ENCODE data around the gene ANXA4. TPM values are rescaled to one million over a fixed set of nuclear protein-coding genes. Genes with fewer than 3 reads are reported as not detected.

The ANXA4 gene
- total and polyA plus RNA-seq, 2 of the 13 experiments (the other 11 are each of a cell fraction or from before 2014, with no cell fraction given) = 155 to 168 TPM

DNA sequence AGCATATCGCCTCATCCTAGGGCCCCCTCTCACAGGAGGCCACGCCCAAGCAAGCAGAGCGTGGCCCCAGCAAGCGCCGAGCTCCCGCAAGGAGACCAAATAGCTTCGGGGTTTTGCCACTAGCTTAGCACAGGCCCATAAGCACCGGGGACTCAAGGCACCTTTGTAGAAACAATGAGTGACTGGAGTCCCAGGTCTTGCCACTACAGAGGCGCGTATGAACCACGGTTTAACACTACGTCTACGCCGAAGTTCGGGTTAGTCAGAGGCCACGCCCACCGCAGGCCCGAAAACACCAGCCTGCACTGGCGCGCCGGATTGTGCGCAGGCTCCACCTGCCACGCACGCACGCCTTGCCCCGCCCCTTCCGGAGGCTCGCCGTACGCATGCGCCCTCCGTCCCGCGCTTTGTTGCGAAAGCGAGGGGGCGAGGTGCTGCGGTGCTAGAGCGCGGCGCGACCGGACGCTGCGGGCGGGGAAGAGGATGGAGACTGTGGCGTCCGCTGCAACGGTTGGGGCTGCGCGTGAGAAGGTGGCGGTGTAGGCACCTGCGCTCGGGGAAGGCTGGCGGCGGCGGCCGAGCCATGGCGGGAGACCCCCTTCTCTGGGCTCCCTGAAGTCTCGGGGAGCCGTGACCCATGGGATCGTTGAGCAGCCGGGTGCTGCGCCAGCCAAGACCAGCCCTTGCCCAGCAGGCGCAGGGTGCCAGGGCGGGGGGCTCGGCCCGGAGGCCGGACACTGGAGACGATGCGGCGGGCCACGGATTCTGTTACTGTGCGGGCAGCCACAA, 87.5 kb downstream of the ANXA4 start, which contains the start of gene GMCL1 (continued):
- TF ChIP-seq, protein P1, sequence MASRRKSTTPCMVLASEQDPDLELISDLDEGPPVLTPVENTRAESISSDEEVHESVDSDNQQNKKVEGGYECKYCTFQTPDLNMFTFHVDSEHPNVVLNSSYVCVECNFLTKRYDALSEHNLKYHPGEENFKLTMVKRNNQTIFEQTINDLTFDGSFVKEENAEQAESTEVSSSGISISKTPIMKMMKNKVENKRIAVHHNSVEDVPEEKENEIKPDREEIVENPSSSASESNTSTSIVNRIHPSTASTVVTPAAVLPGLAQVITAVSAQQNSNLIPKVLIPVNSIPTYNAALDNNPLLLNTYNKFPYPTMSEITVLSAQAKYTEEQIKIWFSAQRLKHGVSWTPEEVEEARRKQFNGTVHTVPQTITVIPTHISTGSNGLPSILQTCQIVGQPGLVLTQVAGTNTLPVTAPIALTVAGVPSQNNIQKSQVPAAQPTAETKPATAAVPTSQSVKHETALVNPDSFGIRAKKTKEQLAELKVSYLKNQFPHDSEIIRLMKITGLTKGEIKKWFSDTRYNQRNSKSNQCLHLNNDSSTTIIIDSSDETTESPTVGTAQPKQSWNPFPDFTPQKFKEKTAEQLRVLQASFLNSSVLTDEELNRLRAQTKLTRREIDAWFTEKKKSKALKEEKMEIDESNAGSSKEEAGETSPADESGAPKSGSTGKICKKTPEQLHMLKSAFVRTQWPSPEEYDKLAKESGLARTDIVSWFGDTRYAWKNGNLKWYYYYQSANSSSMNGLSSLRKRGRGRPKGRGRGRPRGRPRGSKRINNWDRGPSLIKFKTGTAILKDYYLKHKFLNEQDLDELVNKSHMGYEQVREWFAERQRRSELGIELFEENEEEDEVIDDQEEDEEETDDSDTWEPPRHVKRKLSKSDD (CRISPR knock-in tag; IDR thresholded peaks at IDR 0.05; ENCODE audit: low read depth) = peak; percentile 93; the same call in 1 of the 2 replicates
- no peak; the same call in 1 of the 2 replicates for TF ChIP-seq GATAD2A (CRISPR knock-in tag; IDR thresholded peaks at IDR 0.05)
- peak; percentile 45 for TF ChIP-seq ZBTB3 (CRISPR knock-in tag; IDR thresholded peaks at IDR 0.05; ENCODE audit: borderline replicate concordance, low read depth)
- TF ChIP-seq ZNF331 (CRISPR knock-in tag; IDR thresholded peaks at IDR 0.05) = peak; percentile 93
- no peak for TF ChIP-seq ZNF781 (CRISPR knock-in tag; IDR thresholded peaks at IDR 0.05; ENCODE audit: borderline replicate concordance, not compliant biosample characterization)
- TF ChIP-seq, protein P2, sequence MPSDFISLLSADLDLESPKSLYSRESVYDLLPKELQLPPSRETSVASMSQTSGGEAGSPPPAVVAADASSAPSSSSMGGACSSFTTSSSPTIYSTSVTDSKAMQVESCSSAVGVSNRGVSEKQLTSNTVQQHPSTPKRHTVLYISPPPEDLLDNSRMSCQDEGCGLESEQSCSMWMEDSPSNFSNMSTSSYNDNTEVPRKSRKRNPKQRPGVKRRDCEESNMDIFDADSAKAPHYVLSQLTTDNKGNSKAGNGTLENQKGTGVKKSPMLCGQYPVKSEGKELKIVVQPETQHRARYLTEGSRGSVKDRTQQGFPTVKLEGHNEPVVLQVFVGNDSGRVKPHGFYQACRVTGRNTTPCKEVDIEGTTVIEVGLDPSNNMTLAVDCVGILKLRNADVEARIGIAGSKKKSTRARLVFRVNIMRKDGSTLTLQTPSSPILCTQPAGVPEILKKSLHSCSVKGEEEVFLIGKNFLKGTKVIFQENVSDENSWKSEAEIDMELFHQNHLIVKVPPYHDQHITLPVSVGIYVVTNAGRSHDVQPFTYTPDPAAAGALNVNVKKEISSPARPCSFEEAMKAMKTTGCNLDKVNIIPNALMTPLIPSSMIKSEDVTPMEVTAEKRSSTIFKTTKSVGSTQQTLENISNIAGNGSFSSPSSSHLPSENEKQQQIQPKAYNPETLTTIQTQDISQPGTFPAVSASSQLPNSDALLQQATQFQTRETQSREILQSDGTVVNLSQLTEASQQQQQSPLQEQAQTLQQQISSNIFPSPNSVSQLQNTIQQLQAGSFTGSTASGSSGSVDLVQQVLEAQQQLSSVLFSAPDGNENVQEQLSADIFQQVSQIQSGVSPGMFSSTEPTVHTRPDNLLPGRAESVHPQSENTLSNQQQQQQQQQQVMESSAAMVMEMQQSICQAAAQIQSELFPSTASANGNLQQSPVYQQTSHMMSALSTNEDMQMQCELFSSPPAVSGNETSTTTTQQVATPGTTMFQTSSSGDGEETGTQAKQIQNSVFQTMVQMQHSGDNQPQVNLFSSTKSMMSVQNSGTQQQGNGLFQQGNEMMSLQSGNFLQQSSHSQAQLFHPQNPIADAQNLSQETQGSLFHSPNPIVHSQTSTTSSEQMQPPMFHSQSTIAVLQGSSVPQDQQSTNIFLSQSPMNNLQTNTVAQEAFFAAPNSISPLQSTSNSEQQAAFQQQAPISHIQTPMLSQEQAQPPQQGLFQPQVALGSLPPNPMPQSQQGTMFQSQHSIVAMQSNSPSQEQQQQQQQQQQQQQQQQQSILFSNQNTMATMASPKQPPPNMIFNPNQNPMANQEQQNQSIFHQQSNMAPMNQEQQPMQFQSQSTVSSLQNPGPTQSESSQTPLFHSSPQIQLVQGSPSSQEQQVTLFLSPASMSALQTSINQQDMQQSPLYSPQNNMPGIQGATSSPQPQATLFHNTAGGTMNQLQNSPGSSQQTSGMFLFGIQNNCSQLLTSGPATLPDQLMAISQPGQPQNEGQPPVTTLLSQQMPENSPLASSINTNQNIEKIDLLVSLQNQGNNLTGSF (CRISPR knock-in tag; IDR thresholded peaks at IDR 0.05) = peak; percentile 81; the same call in 1 of the 2 replicates
- TF ChIP-seq ZFP62 (CRISPR knock-in tag; IDR thresholded peaks at IDR 0.05) = no peak
- TF ChIP-seq ZFY (CRISPR knock-in tag; IDR thresholded peaks at IDR 0.05) = peak; percentile 97
- TF ChIP-seq, protein P3, sequence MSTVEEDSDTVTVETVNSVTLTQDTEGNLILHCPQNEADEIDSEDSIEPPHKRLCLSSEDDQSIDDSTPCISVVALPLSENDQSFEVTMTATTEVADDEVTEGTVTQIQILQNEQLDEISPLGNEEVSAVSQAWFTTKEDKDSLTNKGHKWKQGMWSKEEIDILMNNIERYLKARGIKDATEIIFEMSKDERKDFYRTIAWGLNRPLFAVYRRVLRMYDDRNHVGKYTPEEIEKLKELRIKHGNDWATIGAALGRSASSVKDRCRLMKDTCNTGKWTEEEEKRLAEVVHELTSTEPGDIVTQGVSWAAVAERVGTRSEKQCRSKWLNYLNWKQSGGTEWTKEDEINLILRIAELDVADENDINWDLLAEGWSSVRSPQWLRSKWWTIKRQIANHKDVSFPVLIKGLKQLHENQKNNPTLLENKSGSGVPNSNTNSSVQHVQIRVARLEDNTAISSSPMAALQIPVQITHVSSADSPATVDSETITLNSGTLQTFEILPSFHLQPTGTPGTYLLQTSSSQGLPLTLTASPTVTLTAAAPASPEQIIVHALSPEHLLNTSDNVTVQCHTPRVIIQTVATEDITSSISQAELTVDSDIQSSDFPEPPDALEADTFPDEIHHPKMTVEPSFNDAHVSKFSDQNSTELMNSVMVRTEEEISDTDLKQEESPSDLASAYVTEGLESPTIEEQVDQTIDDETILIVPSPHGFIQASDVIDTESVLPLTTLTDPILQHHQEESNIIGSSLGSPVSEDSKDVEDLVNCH (CRISPR knock-in tag; IDR thresholded peaks at IDR 0.05) = no peak; the same call in 1 of the 2 replicates
- no peak for TF ChIP-seq TMF1 (CRISPR knock-in tag; IDR thresholded peaks at IDR 0.05; ENCODE audit: low read depth)
- TF ChIP-seq IKZF1 (IDR thresholded peaks at IDR 0.05) = no peak
- TF ChIP-seq SMARCE1 (IDR thresholded peaks at IDR 0.05; ENCODE audit: borderline replicate concordance) = no peak
- TF ChIP-seq, protein P4, sequence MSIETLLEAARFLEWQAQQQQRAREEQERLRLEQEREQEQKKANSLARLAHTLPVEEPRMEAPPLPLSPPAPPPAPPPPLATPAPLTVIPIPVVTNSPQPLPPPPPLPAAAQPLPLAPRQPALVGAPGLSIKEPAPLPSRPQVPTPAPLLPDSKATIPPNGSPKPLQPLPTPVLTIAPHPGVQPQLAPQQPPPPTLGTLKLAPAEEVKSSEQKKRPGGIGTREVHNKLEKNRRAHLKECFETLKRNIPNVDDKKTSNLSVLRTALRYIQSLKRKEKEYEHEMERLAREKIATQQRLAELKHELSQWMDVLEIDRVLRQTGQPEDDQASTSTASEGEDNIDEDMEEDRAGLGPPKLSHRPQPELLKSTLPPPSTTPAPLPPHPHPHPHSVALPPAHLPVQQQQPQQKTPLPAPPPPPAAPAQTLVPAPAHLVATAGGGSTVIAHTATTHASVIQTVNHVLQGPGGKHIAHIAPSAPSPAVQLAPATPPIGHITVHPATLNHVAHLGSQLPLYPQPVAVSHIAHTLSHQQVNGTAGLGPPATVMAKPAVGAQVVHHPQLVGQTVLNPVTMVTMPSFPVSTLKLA (IDR thresholded peaks at IDR 0.05) = peak; percentile 93
- TF ChIP-seq, protein P5, sequence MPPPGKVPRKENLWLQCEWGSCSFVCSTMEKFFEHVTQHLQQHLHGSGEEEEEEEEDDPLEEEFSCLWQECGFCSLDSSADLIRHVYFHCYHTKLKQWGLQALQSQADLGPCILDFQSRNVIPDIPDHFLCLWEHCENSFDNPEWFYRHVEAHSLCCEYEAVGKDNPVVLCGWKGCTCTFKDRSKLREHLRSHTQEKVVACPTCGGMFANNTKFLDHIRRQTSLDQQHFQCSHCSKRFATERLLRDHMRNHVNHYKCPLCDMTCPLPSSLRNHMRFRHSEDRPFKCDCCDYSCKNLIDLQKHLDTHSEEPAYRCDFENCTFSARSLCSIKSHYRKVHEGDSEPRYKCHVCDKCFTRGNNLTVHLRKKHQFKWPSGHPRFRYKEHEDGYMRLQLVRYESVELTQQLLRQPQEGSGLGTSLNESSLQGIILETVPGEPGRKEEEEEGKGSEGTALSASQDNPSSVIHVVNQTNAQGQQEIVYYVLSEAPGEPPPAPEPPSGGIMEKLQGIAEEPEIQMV (CRISPR knock-in tag; IDR thresholded peaks at IDR 0.05; ENCODE audit: low read depth) = peak; percentile 99

Measured in HepG2 (cell line).